ENCODE results near the gene HSD17B3.
A peak's percentile ranks its signal among the peaks of the same experiment; 100 is the strongest.
"Not testable (repeated sequence)": the region's sequence is repeated elsewhere in the genome, so short reads cannot be mapped to it uniquely, and the experiment has no call there.

HSD17B3 gene

DNA sequence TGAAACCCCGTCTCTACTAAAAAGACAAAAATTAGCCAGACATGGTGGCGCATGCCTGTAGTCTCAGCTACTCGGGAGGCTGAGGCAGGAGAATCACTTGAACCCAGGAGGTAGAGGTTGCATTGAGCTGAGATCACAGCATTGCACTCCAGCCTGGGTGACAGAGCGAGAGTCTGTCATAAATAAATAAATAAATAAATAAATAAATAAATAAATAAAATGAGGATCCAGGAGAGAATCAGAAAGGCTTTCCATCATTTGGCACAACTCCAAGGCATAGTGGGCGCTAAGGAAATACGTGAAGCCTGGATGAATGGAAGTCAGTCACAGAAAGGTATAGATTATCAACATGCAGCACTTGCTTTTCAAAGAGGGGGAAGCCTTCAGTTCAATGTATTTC is 65.6 kb downstream of the HSD17B3 start:
- DNase-seq (ENCODE audit: low read depth), result not testable (repeated sequence)

DNA sequence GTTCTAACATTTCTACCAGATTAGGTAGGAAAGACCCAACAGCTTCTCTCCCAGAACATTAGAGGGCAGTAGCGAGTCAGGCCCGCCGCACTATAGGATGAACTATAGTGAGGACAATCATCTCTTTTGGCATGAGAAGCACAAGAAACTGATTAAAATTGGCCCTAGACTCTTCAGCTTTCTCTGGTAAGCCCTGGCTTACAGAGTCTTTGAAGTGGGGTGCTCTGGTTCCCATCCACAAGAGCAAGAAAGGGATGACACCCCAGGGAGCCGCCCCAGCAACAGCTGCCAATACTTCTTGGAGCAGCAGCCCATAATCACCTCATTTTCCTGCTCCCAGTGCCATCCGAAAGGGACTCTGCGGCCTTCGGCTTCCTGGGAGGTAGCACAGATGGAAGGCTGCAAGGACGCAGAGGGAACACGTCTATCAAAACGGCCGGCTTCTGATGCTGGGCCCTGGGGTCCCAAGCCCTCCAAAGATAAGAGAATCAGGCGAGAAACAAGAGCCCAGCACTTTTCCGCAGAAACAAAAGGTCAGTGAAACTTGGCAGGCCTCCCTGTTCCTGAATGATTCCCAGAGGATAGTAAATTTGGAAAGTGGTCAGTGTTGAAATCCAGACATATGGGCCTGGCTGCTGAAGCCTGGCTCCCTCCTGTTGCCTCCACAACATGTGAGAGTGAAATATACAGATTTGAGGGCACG is 69.3 kb downstream of the HSD17B3 start:
- no peak for DNase-seq (ENCODE audit: low read depth)

DNA sequence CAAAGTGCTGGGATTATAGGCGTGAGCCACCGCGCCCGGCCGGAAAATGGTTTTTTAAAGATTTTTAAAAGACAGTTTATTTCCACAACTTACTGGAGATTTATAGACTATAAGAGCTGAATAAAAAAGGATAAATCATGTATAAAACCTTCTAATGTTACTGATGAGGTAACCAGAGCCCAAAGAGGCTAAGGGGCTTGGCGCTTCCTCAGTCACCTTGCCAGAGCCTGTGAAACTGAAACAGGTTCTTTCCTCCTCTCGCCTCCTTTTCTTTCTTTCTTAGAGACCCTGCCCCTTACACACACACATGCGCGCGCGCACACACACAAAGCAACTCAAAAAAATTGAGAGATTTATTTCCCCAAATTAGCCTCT is 69.8 kb downstream of the HSD17B3 start:
- no peak for DNase-seq (ENCODE audit: low read depth)

DNA sequence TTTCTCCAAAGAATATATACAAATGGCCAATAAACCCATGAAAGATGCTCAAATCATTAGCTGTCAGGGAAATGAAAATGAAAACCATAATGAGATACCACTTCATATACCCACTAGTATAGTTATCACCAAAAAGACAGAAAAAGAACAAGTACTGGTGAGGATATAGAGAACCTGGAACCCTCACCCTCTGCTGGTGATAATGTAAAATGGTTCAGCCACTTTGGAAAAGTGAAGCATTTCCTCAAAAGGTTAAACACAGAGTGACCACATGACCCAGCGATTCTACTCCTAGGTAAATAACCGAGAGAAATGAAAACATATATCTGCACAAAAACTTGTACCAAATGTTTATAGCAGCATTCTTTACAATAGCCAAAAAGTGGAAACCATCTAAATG is 72.0 kb downstream of the HSD17B3 start:
- DNase-seq (ENCODE audit: low read depth), result no peak

DNA sequence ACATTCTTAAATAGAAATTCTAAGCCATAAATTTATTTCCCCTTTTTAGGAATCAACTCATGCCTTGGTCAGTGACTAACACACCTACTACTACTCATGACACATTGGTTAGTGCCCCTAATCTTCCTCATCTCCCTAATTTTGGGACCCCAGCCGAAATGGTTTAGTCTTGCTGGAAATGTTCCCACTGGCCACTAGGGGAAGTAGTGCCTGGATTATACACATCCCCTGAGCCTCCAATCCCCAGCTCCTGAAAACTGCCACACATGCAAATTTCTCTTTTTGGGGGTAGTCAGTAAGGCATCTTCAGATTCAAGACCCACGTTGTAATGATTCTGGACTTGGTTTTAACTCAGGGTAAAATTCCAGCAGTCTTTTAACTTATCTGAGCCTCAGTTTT is 79.8 kb downstream of the HSD17B3 start:
- no peak for DNase-seq (ENCODE audit: low read depth)

DNA sequence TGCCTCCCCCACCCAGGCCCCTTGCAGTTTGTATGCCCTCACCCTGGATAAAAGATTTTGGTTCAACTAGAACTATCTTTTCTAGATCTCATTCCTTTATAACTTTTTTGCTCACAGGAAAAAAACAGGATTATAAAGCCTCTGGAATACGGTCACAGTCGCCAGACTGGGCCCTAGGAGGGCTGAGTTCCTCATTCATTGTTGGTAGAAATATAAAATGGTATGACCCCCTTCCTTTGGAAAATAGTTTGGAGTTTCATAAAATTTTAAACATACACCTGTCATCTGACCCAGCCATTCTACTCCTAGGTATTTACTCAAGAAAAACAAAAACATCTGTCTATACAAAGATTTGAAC is 82.1 kb downstream of the HSD17B3 start:
- DNase-seq (ENCODE audit: low read depth), result no peak

DNA sequence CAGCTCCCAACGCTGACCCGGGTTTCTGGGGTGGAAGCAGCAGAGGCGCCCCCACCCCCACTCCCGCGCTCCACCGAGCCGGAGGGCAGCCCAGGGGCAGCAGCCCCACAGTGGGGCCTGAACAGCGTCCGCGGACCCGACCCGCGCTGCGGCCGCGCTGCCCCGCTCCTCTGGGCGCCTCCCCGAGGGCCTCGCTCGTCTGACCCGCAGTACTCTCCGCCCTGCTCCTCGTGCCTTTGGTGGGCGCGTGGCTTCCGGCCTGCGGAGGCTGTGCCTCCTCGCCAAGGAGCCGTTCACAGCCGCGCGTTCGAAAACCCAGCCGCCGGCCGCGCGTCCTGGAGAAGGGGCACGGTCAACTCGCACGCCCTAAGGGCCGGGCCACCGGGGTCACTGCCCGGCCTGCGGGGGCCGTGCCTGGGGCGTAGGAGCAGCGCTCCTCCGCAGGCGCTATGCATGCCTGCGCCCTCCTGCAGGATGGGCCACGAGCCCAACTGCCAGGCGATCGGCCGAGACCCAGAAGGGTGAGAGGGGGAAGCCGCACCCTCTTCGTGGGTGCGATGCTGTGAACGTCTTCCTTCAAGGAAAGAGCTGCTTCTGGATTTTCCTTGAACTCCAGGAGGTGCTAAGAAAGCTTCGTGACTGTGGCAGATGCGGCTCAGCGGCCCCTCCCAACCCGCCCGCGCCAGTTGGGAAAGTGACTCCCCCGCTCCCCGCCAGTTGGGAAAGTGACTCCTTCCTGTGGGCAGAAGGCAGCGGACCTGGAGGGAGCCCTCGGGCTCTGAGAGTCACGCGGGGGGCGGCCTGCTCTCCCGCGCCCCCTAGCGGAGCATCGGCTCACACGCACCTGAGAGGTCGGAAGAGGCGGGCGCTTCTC is 82.7 kb downstream of the HSD17B3 start:
- DNase-seq (ENCODE audit: low read depth), result no peak

DNA sequence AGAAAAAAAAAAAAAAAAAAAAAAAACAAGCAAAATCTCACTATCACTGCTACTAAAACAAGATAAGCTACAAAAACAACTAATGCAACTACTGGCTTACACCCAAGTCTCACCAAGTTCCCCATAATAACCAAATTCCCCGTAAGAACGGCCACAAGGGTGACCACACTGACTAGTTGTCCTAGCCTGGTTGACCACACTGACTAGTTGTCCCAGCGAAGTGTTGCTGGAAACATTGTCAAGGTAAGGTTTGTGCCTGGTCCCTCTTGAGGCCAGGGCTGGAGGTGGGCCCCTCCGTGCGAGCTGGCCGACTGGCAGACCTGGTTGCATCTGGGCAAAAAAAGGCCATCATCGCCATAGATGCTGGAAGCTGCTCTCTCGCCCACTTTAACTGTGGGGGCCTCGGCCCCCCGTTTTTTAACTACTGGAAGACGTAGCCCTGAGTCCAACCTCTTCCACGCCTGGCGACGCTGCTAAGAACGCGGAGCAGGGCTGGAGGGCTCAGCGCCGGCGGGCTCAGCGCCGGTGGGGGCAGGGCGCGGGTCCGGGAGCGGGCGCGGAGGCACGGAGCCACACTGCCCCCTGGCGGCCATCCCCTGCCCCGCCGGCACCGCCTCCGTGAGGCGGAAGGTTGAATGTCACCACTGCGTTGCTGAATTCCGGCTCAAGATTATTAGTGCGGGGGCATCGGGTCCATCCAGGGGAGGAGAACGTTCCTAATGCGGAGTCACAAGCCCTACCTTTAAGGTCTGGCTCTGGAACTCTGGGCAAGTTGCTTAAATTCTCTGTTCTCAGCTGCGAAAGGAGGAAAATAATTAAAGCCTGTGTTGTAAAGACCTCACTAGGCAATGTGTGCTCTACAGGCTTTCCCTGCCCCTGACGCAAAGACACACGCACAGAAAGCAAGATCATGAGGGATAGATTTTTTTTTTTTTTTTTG is 84.0 kb downstream of the HSD17B3 start:
- peak; percentile 22 for DNase-seq (ENCODE audit: low read depth)

DNA sequence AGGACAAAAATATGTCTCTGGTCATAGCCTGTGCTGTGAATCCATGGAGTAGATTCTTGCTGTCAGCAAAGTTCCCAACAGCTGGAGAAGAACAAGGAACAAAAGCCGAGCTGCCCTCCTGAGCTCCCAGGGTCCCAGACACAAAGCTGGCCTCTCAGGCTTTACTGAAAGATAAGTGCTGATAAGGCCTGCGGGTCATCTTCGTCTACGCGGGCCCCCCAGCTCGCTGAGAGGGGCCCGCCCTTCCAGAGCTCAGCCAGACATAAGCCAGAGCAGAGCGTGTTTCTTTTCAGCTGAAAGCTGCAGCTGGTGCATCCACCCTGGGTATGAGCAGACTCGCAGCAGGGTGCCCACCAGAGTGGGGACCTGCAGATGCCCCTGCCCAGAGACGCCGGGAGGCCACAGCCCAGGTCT is 84.7 kb downstream of the HSD17B3 start:
- DNase-seq (ENCODE audit: low read depth), result no peak

DNA sequence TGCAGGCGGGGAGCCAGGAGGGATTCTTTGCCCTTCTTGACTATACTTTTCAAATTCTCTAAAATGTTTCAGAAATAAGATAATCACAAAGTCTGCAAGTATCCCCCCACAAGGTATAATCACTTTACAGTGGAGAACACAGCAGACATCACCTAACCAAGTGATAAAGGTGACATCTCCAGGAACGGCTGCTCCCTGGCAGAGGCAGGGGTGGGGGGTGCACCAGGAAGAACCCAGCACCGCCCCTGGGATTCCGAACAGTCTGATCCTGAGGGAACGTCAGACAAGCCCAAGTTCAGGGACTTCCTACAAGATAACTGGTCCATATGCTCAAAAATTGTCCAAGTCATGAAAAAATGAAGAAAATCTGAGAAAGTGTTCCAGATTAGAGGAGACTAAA is 85.4 kb downstream of the HSD17B3 start:
- DNase-seq (ENCODE audit: low read depth), result no peak

DNA sequence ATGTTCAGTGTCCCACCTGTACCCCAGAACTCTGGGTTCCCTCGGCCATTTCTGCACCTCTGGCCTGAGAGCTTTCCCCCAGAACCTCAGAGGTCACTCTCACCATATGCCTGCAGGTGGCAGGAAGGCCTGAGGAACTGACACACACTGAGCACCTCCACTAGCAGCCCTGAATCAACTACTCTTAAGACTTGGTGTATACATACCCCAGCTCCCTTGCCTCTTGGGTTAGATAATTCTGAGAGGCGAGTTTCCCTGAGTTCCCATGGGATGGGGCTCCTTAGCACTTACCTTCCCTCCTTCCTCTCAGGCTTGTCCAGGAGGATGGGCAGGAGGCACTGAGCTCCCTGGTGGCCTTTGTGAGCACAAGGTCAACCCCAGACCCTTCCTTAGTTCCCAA is 86.1 kb downstream of the HSD17B3 start:
- DNase-seq (ENCODE audit: low read depth), result no peak

DNA sequence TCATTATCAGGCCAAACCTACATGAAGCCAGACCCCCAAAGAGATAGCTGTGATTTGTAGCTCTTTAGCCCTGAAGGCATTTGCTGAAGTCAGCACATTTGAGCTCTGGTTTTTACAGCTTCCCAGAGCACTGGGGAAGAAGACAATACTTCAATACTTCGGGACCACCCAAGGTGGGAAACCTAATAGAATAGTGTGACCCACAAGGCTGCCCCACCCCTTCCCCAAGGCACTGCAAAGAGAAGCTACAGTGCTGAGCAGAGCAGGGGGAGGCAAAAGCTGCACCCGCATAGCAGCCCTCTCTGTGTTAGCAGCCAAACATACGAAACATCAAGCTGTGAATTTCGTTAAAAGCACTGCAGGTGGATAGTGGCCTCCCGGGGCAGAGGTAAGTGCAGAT is 87.3 kb downstream of the HSD17B3 start:
- no peak for DNase-seq (ENCODE audit: low read depth)

DNA sequence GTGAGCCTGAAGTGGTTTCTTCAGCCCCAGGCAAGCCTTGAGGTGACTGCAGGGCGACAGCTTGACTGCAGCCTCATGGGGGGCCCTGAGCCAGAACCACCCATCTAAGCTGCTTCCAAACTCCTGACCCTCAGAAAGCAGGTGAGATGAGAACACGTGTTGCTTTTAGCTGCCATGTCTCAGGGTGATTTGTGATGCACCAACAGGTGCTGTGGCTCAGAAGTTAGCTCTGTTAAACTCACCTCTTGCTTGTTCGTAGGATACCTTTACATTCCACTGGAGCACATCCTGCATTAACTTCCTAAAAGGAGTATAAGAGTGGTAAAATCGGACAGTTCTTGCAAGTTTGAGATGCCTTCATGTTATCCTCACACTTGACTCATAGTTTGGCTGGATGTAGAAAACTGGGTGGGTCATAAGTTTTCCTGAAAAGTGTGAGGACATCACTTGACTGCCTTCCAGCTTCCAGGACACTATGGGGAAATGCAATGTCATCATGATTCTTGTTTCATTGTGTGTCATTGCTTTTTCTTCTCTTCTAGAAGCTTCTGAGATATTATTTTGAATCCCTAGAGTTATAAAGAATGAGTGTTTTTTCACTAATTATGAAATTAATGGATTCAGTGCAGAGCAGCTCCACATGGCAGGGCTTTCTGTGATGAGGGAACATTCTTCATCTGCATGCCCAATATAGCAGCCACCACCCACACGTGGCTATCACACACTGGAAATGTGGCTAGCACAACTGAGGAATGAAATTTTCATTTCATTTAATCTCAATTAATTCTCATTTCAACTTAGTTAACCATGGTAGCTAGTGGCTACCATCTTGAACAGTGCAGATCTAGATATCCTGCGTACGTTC is 92.3 kb downstream of the HSD17B3 start:
- no peak for DNase-seq (ENCODE audit: low read depth)

DNA sequence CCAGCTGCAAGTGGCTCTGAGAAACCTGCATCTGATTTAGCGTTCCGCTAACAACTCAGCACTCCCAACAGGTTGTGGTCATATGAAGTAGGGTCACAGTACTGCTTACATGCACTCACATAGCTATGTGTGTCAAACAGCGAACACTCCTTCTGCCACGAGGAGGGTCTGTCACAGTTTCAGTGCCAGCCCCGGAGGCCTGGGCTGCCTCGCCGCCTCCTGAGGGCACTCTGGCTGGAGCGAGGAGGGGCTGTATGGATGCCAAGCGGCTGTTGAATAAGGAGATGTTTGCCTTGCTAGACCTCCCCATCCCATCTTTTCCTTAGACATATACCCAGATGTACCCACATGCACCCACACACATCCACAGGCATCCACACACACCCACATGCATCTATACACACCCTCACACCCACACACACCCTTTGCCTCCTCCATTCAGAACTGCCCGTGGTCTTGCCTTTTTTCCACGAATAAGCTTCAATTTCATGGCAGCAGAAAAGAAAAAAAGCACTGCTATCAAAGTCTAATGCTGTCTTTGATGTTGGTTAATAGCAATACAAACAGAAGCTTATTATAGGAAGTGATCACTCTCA is 95.7 kb downstream of the HSD17B3 start:
- no peak for DNase-seq (ENCODE audit: low read depth)

DNA sequence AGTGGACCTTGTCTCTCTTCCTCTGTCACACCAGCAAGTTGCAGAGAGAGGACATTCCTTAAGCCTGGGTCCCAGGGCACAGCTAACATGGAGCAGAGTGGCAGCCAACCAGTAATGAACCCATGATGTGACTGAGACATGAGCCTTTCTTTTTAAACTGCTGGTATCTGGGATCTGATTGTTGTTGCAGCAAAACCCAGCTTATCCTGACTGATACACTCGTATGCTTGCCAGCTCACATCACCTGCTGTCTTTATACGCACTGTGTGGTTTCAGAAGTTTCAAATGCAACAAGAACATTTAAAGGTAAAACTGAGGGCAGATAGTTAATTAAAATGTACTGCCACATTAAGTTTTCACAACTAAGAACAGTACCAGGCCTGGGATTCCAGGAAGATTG is 97.1 kb downstream of the HSD17B3 start:
- no peak for DNase-seq (ENCODE audit: low read depth)

DNA sequence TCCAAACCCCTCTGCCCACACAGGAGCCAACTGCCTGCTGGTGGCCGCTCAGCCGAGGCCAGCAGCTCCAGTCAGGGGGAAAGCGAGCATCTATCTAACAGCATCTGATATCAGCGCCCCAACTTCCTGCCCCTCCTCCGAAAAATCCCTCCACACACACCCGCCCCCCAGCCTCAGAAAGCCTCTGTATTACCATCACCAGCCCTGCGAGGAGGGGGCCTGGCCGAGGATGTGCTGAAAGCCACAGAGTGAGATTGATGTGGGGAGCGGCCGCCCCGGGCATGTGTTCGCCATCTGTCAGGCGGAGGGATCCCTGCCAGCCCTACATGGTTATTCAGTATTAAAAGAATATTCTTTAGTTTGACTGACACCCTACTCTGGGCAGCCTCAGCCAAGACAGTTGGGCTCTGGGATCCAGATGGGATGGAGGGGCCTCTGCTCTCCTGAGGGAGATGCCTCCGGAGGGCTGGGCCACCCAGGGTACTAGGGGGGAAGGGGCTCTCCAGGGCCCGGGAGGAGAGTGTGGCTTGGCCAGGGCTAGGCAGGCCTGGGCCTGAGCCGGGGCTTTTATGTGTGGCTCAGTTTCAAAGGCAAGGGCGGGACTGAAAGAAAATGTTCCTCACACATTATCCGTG is 98.0 kb downstream of the HSD17B3 start:
- no peak for DNase-seq (ENCODE audit: low read depth)

DNA sequence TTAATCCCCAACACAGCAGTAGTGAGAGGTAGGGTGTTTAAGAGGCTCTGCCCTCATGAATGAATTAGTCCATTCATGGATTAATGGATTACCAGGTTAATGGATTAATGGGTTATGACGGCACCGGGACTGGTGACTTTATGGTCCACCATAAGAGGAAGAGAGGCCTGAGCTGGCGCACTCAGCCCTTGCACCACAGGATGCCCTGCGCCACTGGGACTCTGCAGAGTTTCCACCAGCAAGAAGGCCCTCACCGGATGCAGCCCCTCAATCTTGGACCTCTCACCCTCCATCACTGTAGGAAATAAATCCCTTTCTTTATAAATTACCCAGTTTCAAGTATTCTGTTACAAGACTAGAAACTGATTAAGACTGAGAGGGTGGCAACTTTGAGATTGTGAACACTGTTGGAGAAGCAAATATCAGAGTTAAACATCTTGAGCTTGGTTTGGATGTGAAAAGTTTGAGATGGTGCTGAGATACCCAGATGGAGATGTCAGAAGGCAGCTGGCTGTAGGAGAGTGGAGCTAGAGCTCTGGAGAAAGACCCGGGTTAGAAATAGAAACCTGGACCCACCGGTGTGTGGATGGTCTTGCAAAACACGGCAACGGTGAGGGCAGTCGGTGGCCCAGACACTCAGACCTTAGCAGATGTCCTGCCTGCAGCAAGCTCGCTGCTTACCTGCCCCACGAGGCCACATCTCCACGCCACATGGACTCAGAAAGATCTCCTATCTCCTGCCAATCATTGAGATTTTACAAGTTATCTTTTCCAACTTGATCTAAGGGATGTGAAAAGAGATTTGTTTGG is 98.8 kb downstream of the HSD17B3 start:
- DNase-seq (ENCODE audit: low read depth), result no peak

DNA sequence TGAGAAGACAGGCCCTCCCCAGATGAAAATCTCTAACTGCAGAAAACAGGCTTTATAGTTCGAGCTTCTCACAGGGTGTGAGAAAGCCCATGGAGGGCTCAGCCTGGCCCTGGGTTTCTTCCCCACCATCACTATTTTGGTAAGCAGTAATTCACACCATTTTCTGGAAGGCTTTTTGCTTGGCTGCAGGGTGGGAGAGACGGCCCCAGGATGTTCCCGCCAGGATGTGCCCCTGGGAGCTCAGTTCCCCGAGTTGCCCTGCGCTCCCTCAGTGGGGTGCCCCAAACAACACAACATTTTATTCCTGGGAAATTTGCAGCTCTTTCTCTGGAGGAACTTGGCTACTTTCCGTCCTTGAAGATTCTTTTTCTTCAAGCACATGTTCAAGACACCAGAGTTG is 100.8 kb downstream of the HSD17B3 start:
- no peak for DNase-seq (ENCODE audit: low read depth)

DNA sequence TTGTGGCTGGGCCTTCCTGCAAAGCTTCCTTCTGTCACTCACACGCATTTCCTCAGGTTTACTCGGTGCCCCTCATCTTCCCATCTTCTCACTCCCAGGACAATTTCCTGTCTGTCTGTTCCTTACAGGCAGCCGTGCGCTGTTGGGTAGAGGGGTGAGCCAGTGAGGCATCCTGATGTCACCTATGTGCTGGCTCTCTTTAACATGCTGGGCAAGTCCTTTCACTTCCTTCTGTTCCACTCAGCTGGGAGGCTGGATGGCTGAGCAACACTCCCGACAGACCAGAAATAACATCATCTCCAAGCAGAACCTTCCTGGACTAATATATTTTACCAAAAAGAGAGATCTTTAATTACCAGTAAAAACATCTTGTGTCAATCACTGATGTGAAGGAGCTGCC is 103.0 kb downstream of the HSD17B3 start:
- DNase-seq (ENCODE audit: low read depth), result no peak

DNA sequence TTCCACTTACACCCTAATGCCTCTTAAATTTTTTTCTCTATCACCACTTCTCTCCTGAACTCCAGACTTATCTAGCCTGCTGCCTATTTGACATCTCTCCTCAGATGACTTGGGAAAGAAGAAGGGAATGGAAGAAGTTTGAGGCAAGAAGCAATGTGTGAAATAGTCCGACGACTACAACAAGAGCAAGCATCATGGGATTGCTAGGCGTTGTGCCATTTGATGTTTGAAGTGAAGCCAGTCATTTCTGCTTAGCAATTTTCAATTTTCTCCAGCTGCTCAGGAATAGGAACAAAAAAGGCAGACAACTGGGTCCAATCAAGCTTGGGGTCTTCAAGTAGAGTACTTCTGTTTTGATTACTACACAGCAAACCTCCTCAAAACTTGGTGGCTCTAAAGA is 106.4 kb downstream of the HSD17B3 start:
- DNase-seq (ENCODE audit: low read depth), result no peak

All from HS-27A (cell line).